GM23248 (cell line): ENCODE data around the gene SMC4.

Experiments used
- EZH2 ChIP-seq: fragments of 200-600 bp; sonication (generic); IDR thresholded peaks from 2 replicates; pipeline ENCODE4 v1.6.1; 2018; ENCODE audit warnings: antibody characterized with exemption, mild to moderate bottlenecking; ENCODE audit not compliant: insufficient read depth, poor library complexity, severe bottlenecking
- EZH2phosphoT487 ChIP-seq: fragments of 200-600 bp; sonication (generic); IDR thresholded peaks from 2 replicates; pipeline ENCODE4 v1.6.1; 2018; ENCODE audit warnings: antibody characterized with exemption, moderate library complexity, mild to moderate bottlenecking, low read depth; ENCODE audit not compliant: insufficient read depth

- TF ChIP-seq EZH2 (no peak), EZH2phosphoT487 (no peak)
These were observed 65.5 kb downstream of the SMC4 start for GRCh38 chr3:160464971-160465370.
